Cardiac septum (tissue), 1 donor: ENCODE data around the gene GRID2. TPM values are rescaled to one million over a fixed set of nuclear protein-coding genes. Genes with fewer than 3 reads are reported as not detected.

Experiments
- DNase-seq: peaks from one replicate; pipeline ENCODE4 v3.0.0-alpha.2; 2020; ENCODE audit warnings: low spot score
- intact Hi-C: fragments of 100-400 bp; cut with DNase I; formaldehyde crosslinking; loops from one replicate; pipeline ENCODE4 v1.14.0; 2022
- total RNA-seq: library from RNA; stranded (reverse); fragmentation: NEBNext Ultra II Directional; extraction: Animal tissue kit (Norgen Biotek cat#: 25700); gene quantifications from one replicate; pipeline ENCODE4 v1.2.1, GENCODE V29; 2021
- donor health status: DM: no; HTN: no; CAD: no.

GRID2 gene
- total RNA-seq, 1 donor from 2014 or later = 0.24 TPM

GRCh38 chr4:93744961-93745360, 1441.2 kb downstream of the GRID2 start:
- intact Hi-C loops = no loop called here

GRCh38 chr4:93746031-93746430, 1442.3 kb downstream of the GRID2 start:
- intact Hi-C loops = no loop called here
- no peak for DNase-seq

More at GRCh38 chr4:93744961-93745360, 1441.2 kb downstream of the GRID2 start:
- DNase-seq = no peak

- no peak for DNase-seq
- intact Hi-C loops = no loop called here
These were observed 1443.5 kb downstream of the GRID2 start for GRCh38 chr4:93747220-93747619.

- no peak for DNase-seq
- intact Hi-C loops = no loop called here
These were observed 1444.9 kb downstream of the GRID2 start for GRCh38 chr4:93748373-93749291.

- DNase-seq = no peak
- intact Hi-C loops = no loop called here
These were observed 1445.6 kb downstream of the GRID2 start for GRCh38 chr4:93749292-93749761.

- DNase-seq = no peak
- intact Hi-C loops = no loop called here
These were observed 1447.6 kb downstream of the GRID2 start for GRCh38 chr4:93751411-93751810.

GRCh38 chr4:93756101-93756500, 1452.3 kb downstream of the GRID2 start:
- intact Hi-C loops = no loop called here
- DNase-seq = no peak

GRCh38 chr4:93759506-93759905, 1455.7 kb downstream of the GRID2 start:
- DNase-seq = no peak
- intact Hi-C loops = no loop called here

GRCh38 chr4:93760284-93760683, 1456.5 kb downstream of the GRID2 start:
- no peak for DNase-seq
- intact Hi-C loops = no loop called here

GRCh38 chr4:93761286-93761685, 1457.5 kb downstream of the GRID2 start:
- intact Hi-C loops = no loop called here

GRCh38 chr4:93764639-93765246, 1461.0 kb downstream of the GRID2 start:
- intact Hi-C loops = no loop called here

More at GRCh38 chr4:93761286-93761685, 1457.5 kb downstream of the GRID2 start:
- no peak for DNase-seq

GRCh38 chr4:93767917-93768316, 1464.2 kb downstream of the GRID2 start:
- intact Hi-C loops = no loop called here
- no peak for DNase-seq

More at GRCh38 chr4:93764639-93765246, 1461.0 kb downstream of the GRID2 start:
- no peak for DNase-seq

GRCh38 chr4:93770201-93770600, 1466.4 kb downstream of the GRID2 start:
- intact Hi-C loops = no loop called here
- DNase-seq = no peak

GRCh38 chr4:93771640-93772411, 1468.1 kb downstream of the GRID2 start:
- intact Hi-C loops = no loop called here
- DNase-seq = no peak

- intact Hi-C loops = no loop called here
- DNase-seq = no peak
These were observed 1469.1 kb downstream of the GRID2 start for GRCh38 chr4:93772858-93773257.

- intact Hi-C loops = no loop called here
- no peak for DNase-seq
These were observed 1471.8 kb downstream of the GRID2 start for GRCh38 chr4:93775551-93775950.

- intact Hi-C loops = no loop called here
- DNase-seq = no peak
These were observed 1472.8 kb downstream of the GRID2 start for GRCh38 chr4:93776386-93777080.

GRCh38 chr4:93777081-93777460, 1473.3 kb downstream of the GRID2 start:
- DNase-seq = no peak
- intact Hi-C loops = no loop called here

GRCh38 chr4:93779228-93779627, 1475.5 kb downstream of the GRID2 start:
- no peak for DNase-seq
- intact Hi-C loops = no loop called here
